ENCODE results near the gene VCL.

Gene VCL

DNA sequence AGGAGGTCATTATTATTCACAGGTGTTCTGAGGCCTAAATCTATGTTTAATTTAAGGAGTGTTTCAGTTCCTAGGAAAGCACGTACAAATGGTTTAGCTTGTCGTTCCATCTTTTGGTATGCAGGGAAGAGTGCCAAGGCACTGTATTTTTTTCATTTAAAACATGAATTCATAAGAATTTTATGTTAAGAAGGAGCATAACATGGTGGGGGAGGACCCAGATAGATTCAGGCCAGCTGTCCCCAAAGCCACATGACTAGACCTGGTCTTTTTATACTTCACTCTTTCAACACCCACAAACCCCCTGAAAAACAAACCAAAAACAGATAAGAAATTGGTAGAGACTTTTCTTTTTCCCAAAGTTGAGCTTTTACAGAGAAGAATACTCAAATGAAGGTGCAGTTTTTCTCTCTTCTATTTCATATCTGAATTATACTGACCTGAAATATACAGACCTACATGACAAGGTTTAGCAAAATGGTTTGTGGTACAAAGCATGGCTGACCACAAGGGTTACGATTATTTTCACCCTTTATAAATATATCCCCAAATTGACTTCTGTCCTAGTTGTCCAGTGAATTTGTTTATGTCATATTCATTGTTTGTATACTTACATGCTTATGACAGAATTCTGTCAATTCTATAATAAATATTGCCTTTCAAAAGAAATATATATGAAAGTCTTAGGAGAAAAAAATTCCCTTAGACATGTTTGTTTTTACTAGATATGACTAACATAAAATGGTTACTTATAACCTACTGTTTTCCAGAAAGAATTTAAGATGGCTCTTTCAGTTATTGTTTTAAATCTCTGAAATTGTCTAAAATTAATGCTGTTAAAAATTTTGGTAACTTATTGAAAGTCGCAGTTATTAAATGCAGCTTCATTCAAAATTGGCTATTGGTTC is 81.4 kb downstream of the VCL start:
- peak in 1 of 2 experiments; percentile 46 for DNase-seq

GRCh38 chr10:74079936-74080590 is 82.1 kb downstream of the VCL start:
- peak in 1 of 2 experiments; percentile 72 for DNase-seq

- peak in 1 of 2 experiments; percentile 58 for DNase-seq
Observed at GRCh38 chr10:74081192-74081803, 83.4 kb downstream of the VCL start.

DNA sequence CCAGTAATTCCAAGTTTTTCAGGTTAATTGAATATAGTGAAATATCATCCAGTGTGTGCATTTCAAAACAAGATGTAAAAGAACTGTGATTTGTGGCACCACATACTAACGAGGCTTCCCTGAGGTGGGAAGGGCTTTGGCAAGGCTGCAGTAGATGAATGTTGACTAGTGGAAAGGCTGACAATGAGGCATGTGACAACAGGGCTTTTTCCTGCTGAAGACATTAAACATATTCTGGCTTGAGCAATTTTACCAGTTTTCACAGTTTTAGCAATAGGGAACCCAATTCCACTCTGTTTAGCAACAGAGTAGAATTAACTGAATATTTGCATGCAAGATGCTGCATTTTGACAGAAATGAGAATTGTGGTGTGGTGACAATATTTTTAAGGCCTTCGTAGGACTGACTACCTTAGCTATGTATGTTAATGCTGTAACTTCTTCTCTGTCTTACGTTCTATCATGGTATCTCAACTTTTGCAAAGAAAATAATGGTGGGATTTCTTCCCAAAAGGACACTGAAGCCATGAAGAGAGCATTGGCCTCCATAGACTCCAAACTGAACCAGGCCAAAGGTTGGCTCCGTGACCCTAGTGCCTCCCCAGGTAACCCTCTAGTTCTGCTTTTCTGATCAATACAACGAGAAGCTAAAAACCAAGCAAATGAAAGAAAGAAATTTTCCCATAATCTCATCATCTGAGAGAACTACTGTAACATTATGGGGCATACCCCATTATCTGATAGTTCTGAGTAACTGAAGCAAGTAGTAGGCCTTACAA is 84.2 kb downstream of the VCL start:
- no peak for DNase-seq

- no peak for DNase-seq
Observed at GRCh38 chr10:74083304-74083703, 85.4 kb downstream of the VCL start.

- no peak for DNase-seq
Observed at GRCh38 chr10:74084955-74085354, 87.0 kb downstream of the VCL start.

- DNase-seq, result no peak
Observed at GRCh38 chr10:74086317-74086716, 88.4 kb downstream of the VCL start.

- no peak for DNase-seq
Observed at GRCh38 chr10:74088722-74089121, 90.8 kb downstream of the VCL start.

- no peak for DNase-seq
Observed at GRCh38 chr10:74092372-74092771, 94.5 kb downstream of the VCL start.

- no peak for DNase-seq
Observed at GRCh38 chr10:74093530-74094164, 95.7 kb downstream of the VCL start.

- no peak for DNase-seq
Observed at GRCh38 chr10:74094231-74094630, 96.3 kb downstream of the VCL start.

DNA sequence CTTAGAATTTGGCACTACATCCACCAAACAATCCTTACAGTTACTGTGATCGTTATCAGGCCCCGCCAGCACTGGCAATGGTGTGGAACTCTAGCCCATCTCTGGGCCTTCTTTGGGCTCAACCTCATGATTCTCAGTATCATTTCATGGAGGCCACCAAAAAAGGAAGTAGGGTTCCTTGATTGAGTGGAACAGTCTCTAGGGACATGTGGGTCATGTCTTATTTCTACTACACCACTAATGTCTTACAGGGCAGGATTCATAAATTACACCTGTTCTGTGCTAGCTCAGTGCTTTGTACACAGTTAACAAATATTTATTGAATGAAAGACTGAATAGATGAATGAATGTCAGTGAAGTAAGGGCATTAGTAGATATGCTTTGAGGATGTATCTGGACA is 98.9 kb downstream of the VCL start:
- DNase-seq, result no peak

- no peak for DNase-seq
Observed at GRCh38 chr10:74097776-74098175, 99.9 kb downstream of the VCL start.

GRCh38 chr10:74099420-74099819 is 101.5 kb downstream of the VCL start:
- no peak for DNase-seq

GRCh38 chr10:74099836-74100235 is 101.9 kb downstream of the VCL start:
- DNase-seq, result no peak

DNA sequence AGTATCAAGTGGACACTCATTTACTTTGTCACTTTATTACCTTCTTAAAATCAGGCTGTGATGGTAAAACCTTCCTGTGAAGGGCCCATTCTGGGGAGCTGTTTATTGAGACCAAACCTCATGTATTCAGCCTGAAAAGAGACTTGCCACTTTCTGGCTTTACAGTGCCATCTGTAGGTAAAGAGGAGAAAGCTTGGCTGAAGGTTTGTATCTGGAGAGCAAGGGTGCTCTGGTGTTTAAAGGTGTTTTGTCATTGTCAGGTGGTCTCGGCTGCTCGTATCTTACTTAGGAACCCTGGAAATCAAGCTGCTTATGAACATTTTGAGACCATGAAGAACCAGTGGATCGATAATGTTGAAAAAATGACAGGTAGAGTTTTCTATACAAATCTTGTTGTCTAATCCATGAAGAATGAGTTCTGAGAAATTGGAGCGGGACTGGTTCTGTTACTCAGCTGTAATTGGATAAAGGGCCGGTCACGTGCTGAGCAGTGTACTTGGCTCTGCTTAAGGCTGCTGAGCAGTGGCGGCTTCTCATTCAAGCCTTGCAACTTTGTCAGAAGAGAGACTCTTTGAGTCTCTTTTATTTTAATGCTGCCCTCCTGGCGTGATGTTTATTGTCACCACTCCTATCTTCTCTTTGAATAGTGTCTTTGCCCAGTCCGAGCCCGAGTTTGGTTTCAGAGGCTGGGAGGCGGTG is 105.8 kb downstream of the VCL start:
- no peak for DNase-seq

DNA sequence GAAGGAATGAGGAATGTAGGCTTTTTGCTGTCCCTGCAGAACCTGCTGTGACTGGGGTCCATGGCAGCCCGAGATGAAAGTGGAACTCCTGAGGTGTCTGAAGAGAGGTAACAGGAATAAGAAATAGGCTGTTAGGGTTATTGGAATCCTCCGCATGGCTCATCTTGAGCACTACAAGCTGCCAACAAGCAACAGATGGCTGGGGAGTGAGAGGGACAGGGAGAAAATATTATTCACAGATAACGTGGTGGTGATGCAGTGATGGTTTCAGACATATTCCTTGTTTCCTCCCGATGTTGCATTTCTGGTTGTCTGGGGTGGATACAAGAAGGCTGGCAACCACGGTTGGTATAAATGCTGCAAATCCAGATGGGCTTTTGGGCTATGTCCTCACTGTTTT is 106.6 kb downstream of the VCL start:
- no peak for DNase-seq

GRCh38 chr10:74104996-74105395 is 107.1 kb downstream of the VCL start:
- no peak for DNase-seq

GRCh38 chr10:74107391-74107790 is 109.5 kb downstream of the VCL start:
- DNase-seq, result no peak

GRCh38 chr10:74109452-74109851 is 111.5 kb downstream of the VCL start:
- no peak for DNase-seq

DNA sequence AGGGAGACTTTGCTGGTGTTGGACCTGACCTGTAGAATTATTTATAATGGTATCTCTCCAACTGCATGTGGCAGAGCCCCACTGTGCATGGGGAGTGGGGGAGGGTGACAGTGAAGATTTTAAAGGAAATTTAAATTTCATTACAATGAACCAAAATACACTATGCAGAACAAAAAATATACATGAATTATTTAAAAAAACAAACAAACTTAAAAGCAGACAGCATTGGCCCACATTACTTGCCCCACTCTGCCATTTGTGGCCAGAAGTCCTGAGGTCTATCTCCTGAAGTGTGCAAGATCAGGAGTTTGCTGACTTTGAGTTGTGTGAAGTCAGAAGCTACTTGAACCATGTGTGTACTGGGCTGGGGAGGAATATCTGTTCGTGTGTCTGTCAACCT is 112.2 kb downstream of the VCL start:
- no peak for DNase-seq

- no peak for DNase-seq
Observed at GRCh38 chr10:74111799-74112198, 113.9 kb downstream of the VCL start.

Measured in SW 1271 (cell line).